NCI-H2081 treated with DMSO at 0.1 percent for 48 hours (cell line): ENCODE measurements around the gene TMEM25.
"Not testable (repeated sequence)": the region's sequence is repeated elsewhere in the genome, so short reads cannot be mapped to it uniquely, and the experiment has no call there.

Source experiments
- DNase-seq: peaks from one replicate; lab custom pipeline; 2025; lab: John Stamatoyannopoulos, UW

Gene TMEM25

DNA sequence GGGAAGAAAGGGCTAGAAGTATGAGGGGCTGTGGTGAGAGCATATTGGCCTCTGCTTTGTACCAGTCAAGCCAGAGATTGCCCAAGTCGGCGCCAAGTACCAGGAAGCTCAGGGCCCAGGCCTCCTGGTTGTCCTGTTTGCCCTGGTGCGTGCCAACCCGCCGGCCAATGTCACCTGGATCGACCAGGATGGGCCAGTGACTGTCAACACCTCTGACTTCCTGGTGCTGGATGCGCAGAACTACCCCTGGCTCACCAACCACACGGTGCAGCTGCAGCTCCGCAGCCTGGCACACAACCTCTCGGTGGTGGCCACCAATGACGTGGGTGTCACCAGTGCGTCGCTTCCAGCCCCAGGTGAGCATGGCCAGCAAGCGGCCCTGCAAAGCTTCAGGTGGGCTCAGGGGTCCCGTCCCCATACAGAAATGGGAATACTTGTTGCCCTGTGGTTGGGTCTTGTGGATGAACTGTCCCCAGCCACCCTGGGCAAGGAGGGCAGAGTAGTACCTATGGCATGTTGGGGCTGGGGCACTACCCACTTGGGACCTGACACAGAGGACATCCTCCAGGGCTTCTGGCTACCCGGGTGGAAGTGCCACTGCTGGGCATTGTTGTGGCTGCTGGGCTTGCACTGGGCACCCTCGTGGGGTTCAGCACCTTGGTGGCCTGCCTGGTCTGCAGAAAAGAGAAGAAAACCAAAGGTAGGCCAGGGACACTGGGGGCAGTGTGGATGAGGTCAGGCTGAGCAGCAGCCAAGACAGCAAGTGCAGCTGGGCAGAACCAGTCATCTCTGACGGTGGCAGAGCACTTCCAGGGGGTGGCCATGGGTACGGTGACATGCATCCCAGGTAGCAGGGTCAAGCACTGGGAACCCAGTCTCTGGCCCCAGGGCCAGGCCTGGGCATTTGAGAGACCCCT lies 2.1 kb downstream of the TMEM25 start:
- no peak for DNase-seq

DNA sequence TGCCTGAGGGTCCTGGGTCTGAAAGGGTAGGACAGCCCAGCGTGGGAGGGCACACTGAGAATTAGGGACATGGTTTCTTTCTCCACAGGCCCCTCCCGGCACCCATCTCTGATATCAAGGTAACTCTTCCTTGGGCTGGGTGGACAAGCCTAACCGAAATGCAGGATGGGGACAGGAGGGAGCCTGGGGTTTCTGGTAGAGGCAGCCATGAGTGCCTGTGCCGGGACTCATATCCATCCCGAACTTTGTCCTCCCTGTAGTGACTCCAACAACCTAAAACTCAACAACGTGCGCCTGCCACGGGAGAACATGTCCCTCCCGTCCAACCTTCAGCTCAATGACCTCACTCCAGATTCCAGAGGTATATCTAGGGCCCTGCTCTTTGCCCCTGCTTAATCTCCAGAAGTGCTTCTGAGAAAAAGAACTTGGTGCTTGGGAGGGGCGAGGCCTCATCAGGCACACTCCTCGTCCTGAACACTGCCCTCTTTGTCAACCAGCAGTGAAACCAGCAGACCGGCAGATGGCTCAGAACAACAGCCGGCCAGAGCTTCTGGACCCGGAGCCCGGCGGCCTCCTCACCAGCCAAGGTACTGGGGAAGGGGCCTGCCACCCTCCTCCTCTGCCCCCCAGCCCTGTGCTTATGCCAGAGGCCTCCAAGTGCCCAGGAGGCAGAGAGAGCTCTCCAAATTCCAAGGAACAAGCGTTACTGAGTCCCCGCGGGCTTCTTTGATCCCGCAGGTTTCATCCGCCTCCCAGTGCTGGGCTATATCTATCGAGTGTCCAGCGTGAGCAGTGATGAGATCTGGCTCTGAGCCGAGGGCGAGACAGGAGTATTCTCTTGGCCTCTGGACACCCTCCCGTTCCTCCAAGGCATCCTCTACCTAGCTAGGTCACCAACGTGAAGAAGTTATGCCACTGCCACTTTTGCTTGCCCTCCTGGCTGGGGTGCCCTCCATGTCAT lies 3.1 kb downstream of the TMEM25 start:
- no peak for DNase-seq

- no peak for DNase-seq
Observed at GRCh38 chr11:118535261-118535660, 4.3 kb downstream of the TMEM25 start.

GRCh38 chr11:118536726-118537125 lies 5.7 kb downstream of the TMEM25 start:
- no peak for DNase-seq

DNA sequence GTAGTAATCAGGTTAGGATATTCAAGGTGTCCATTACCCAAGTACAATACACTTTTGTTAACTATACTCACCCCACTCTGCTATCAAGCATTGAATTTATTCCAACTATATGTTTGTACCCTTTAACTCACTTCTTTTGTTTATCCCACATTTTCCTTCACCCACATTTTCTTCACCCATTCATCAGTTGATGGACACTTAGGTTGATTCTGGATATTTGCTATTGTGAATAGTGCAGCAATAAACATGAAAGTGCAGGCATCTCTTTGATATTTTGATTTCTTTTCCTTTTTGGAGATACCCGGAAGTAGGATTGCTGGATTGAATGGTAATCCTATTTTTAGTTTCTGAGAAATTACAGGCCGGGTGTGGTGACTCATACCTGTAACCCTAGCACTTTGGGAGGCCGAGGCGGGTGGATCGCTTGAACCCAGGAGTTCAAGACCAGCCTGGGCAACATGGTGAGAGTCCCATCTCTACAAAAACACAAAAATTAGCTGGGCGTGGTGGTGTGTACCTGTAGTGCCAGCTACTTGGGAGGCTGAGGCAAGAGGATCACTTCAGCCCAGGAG lies 6.5 kb downstream of the TMEM25 start:
- no peak for DNase-seq

GRCh38 chr11:118544010-118544646 lies 13.1 kb downstream of the TMEM25 start:
- no peak for DNase-seq

- DNase-seq, result no peak
Observed at GRCh38 chr11:118544647-118545010, 13.6 kb downstream of the TMEM25 start.

GRCh38 chr11:118545533-118545932 lies 14.5 kb downstream of the TMEM25 start:
- DNase-seq, result no peak

- DNase-seq, result no peak
Observed at GRCh38 chr11:118547132-118547531, 16.1 kb downstream of the TMEM25 start.

GRCh38 chr11:118552341-118552740 lies 21.3 kb downstream of the TMEM25 start:
- DNase-seq, result no peak

- no peak for DNase-seq
Observed at GRCh38 chr11:118560806-118561205, 29.8 kb downstream of the TMEM25 start.

DNA sequence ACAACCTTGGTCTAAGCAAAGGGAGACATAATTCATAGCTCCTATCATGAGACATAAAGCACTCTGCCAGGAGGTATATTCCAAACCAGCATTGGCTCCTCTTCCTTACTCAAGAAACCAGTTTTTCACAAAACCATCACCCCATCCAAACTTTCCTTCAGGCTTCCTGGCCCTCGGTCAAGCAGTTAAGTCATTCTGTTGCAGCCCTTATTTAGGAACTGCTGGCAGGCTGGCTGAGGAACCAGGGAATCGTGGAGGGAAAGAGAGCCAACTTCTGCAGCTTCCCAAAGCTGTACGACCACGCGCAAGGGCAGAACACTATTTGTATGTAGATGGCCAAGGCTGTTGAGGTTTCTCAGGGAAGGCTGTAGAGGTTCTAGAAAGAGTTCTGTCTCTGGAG lies 34.1 kb downstream of the TMEM25 start:
- DNase-seq, result no peak

GRCh38 chr11:118569670-118570069 lies 38.7 kb downstream of the TMEM25 start:
- DNase-seq, result no peak

DNA sequence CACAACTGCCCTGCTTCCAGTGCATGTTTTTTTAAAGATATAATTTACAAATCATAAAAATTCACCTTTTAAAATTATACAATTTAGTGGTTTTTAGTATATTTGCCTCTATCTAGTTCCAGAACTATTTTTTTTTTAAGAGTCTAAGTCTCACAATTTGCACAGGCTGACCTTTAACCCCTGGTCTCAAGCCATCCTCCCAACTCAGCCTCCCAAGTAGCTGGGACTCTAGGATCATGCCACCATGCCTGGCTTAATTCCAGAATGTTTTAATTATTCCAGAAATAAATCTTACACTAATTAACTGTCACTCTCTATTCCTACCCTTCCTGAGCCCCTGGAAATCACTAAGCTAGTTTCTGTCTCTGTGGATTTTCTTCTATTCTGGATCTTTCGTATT lies 39.8 kb downstream of the TMEM25 start:
- no peak for DNase-seq

- DNase-seq, result not testable (repeated sequence)
Observed at GRCh38 chr11:118571701-118572060, 40.7 kb downstream of the TMEM25 start.

- DNase-seq, result no peak
Observed at GRCh38 chr11:118572061-118572980, 41.3 kb downstream of the TMEM25 start, which contains the start of gene ARCN1. ARCN1 (plus strand) TSS chr11:118572409; CDS start chr11:118572548, 139 bp downstream.

DNA sequence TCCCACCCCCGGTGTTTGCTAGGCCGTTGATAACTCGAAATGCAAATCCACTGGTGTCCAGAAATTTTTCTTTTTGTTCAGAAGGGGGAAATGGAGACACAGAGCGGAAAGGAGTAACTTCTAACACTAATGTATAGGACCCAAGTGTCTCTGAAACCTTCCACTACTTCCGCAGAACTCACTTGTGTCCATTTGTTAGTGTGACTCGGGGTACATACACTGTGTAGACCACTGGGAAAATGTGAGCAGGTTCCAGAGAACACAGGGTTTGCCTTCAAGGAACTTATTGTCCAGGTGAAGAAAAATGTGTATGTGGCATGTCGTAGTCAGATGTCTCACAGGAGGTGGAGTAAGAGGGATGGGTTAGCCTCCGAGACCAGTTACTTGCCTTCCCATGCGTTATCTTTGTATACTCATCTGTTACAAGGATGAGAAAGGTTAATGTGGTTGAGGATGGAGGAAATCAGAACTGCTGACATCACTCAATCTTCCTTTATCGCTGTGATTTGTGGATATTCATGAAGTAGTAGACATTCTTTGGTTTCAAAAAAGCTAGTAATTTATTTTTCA lies 42.1 kb downstream of the TMEM25 start:
- DNase-seq, result no peak

GRCh38 chr11:118574636-118575035 lies 43.6 kb downstream of the TMEM25 start:
- no peak for DNase-seq

DNA sequence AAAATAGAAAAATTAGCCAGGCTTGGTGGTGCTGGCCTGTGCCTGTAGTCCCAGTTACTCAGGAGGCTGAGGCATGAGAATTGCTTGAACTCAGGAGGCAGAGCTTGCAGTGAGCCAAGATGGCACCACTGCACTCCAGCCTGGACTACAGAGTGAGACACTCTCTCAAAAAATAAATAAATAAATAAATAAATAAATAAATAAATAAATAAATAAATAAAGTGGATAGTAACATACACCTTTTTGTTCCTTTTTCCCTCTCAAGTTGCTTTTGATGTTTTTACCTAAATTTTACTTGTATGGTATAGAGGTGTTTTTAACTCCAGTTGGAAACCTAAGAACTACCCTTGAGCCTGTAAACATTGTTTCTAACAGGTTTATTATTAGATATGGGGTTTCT lies 47.0 kb downstream of the TMEM25 start:
- DNase-seq, result not testable (repeated sequence)

DNA sequence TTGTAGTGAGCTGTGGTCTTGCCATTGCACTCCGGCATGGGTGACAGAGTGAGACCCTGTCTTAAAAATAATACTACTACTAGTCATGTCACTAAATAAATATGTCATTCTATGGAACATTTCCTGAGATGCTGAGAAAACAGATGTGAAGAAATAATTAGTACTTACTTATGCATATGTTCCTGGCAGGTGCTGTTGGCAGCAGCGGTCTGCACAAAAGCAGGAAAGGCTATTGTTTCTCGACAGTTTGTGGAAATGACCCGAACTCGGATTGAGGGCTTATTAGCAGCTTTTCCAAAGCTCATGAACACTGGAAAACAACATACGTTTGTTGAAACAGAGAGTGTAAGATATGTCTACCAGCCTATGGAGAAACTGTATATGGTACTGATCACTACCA lies 50.1 kb downstream of the TMEM25 start:
- DNase-seq, result peak; percentile 56
